ENCODE data around the gene MYLK4. TPM values are rescaled to one million over a fixed set of nuclear protein-coding genes. Genes with fewer than 3 reads are reported as not detected.

Gene MYLK4
- polyA plus RNA-seq, 3 donors, result 0.04 to 0.45 (median 0.08) TPM

DNA sequence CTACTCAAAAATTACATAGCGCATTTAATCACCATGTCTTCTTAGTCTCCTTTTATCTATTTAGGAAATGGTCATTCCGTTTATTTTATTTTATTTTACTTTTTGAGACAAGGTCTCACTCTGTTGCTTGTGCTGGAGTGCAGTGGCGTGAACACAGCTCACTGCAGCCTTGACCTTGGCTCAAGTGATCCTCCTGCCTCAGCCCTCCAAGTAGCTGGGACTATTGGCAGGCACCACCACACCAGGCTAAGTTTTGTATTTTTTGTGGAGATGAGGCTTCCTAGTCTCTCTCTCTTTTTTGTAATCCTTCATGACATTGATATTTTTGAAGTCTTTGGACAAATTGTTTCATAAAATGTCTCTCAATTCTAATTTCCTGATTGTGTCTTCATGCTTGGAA lies 4.7 kb upstream of the MYLK4 start:
- H3K9me3 ChIP-seq (replicated peaks in 1 of 2; ENCODE audit: control insufficient read depth in 1 of 2, insufficient read depth in 1 of 2, low read length in 2 of 2), result no peaks in the 10 kb centered on the region
- H3K27me3 ChIP-seq (ENCODE audit: control insufficient read depth in 2 of 2, insufficient read depth in 2 of 2, low read length in 2 of 2), result no peaks in the 10 kb centered on the region
- no peak overlapping the region for H3K4me2 ChIP-seq (replicated peaks; ENCODE audit: extremely low read depth, low read length, poor library complexity, severe bottlenecking)
- H2AFZ ChIP-seq (ENCODE audit: insufficient read depth, low read depth, low read length, poor library complexity, severe bottlenecking), result no peak overlapping the region
- Mint-ChIP-seq H3K4me1 (peaks cover 12% of the 10 kb centered on the region), H3K27me3 (ENCODE audit: low read depth in 3 of 3) (peaks cover 0 to 8% (median 3%) of the 10 kb centered on the region in 3 donors), H3K36me3 (no peaks in the 10 kb centered on the region), H3K4me3 (no peak overlapping the region), H3K9me3 (peaks cover 0 to 4% (median 2%) of the 10 kb centered on the region in 7 donors), H3K27ac (peak overlapping the region in 1 of 7 donors; percentile 60)
- H3K9ac ChIP-seq (ENCODE audit: insufficient read depth, low read length, poor library complexity, severe bottlenecking), result no peak overlapping the region
- no peaks in the 10 kb centered on the region for H3K79me2 ChIP-seq (ENCODE audit: insufficient read depth, low read length)
- no peaks in the 10 kb centered on the region for H3K36me3 ChIP-seq (replicated peaks in 1 of 2; ENCODE audit: control insufficient read depth in 1 of 2, insufficient read depth in 2 of 2, low read length in 2 of 2)
- H3K27ac ChIP-seq (ENCODE audit: low read depth in 1 of 2, low read length in 2 of 2), result no peak overlapping the region
- no peaks in the 10 kb centered on the region for H4K20me1 ChIP-seq (ENCODE audit: insufficient read depth, low read length)
- DNase-seq, result no peak
- intact Hi-C loops (cut with micrococcal nuclease), result no loop called here
- 100% methylated on average over 1 of the region's 3 CpGs for WGBS (ENCODE audit: insufficient coverage)
- H3K4me1 ChIP-seq (ENCODE audit: control insufficient read depth in 1 of 2, insufficient read depth in 2 of 2, low read length in 2 of 2), result peaks cover 11 to 17% of the 10 kb centered on the region in 2 donors
- TF ChIP-seq, protein P1, sequence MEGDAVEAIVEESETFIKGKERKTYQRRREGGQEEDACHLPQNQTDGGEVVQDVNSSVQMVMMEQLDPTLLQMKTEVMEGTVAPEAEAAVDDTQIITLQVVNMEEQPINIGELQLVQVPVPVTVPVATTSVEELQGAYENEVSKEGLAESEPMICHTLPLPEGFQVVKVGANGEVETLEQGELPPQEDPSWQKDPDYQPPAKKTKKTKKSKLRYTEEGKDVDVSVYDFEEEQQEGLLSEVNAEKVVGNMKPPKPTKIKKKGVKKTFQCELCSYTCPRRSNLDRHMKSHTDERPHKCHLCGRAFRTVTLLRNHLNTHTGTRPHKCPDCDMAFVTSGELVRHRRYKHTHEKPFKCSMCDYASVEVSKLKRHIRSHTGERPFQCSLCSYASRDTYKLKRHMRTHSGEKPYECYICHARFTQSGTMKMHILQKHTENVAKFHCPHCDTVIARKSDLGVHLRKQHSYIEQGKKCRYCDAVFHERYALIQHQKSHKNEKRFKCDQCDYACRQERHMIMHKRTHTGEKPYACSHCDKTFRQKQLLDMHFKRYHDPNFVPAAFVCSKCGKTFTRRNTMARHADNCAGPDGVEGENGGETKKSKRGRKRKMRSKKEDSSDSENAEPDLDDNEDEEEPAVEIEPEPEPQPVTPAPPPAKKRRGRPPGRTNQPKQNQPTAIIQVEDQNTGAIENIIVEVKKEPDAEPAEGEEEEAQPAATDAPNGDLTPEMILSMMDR (IDR thresholded peaks at IDR 0.05), result no peak
- no peak overlapping the region for H3K4me3 ChIP-seq (replicated peaks in 1 of 3; ENCODE audit: low read depth in 2 of 3, low read length in 3 of 3)

DNA sequence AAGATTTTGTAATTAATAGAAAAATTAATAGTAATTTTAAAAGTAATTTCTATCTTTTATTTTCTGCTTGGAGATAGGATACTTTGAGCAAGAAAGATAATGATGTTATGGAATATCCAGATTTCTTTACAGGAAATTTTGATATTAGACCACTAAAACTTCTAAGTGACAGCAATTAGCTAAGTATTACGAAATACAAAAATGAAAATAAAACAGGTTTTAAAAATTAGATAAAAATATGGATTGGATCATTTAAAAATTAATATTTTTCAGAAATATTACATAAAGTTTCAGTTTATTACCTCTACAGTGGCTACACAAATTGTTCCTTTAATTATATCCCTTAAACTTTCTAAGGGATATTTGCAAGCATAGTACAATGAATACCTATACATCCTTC lies 4.2 kb upstream of the MYLK4 start:
- no peaks in the 10 kb centered on the region for H3K36me3 ChIP-seq (replicated peaks in 1 of 2; ENCODE audit: control insufficient read depth in 1 of 2, insufficient read depth in 2 of 2, low read length in 2 of 2)
- H3K27me3 ChIP-seq (ENCODE audit: control insufficient read depth in 2 of 2, insufficient read depth in 2 of 2, low read length in 2 of 2), result no peaks in the 10 kb centered on the region
- H3K9me3 Mint-ChIP-seq, result no peaks in the 10 kb centered on the region
- WGBS (ENCODE audit: insufficient coverage), result no CpG with 5 or more reads among the region's 1 CpG
- peaks cover 0 to 8% (median 3%) of the 10 kb centered on the region in 3 donors for H3K27me3 Mint-ChIP-seq (ENCODE audit: low read depth in 3 of 3)
- no peak overlapping the region for H2AFZ ChIP-seq (ENCODE audit: insufficient read depth, low read depth, low read length, poor library complexity, severe bottlenecking)
- TF ChIP-seq, protein P1 (IDR thresholded peaks at IDR 0.05), result no peak
- H3K4me1 Mint-ChIP-seq, result peaks cover 14% of the 10 kb centered on the region
- H3K9ac ChIP-seq (ENCODE audit: insufficient read depth, low read length, poor library complexity, severe bottlenecking), result no peak overlapping the region
- H3K4me3 ChIP-seq (replicated peaks in 1 of 3; ENCODE audit: low read depth in 2 of 3, low read length in 3 of 3), result no peak overlapping the region
- no peaks in the 10 kb centered on the region for H4K20me1 ChIP-seq (ENCODE audit: insufficient read depth, low read length)
- H3K4me1 ChIP-seq (ENCODE audit: control insufficient read depth in 1 of 2, insufficient read depth in 2 of 2, low read length in 2 of 2), result peaks cover 12 to 17% of the 10 kb centered on the region in 2 donors
- no peak overlapping the region for H3K27ac Mint-ChIP-seq
- no peak overlapping the region for H3K4me2 ChIP-seq (replicated peaks; ENCODE audit: extremely low read depth, low read length, poor library complexity, severe bottlenecking)
- DNase-seq, result no peak
- intact Hi-C loops (cut with micrococcal nuclease), result no loop called here
- no peaks in the 10 kb centered on the region for H3K79me2 ChIP-seq (ENCODE audit: insufficient read depth, low read length)
- H3K9me3 ChIP-seq (replicated peaks in 1 of 2; ENCODE audit: control insufficient read depth in 1 of 2, insufficient read depth in 1 of 2, low read length in 2 of 2), result no peaks in the 10 kb centered on the region
- no peaks in the 10 kb centered on the region for H3K36me3 Mint-ChIP-seq
- H3K27ac ChIP-seq (ENCODE audit: low read depth in 1 of 2, low read length in 2 of 2), result no peak overlapping the region
- H3K4me3 Mint-ChIP-seq, result no peak overlapping the region
